Cardiac septum (tissue), 1 donor: ENCODE measurements around the gene CCDC110. TPM values are rescaled to one million over a fixed set of nuclear protein-coding genes. Genes with fewer than 3 reads are reported as not detected.

Experiments
- DNase-seq: peaks from one replicate; pipeline ENCODE4 v3.0.0-alpha.2; 2020; ENCODE audit warnings: low spot score
- intact Hi-C: fragments of 100-400 bp; cut with DNase I; formaldehyde crosslinking; loops from one replicate; pipeline ENCODE4 v1.14.0; 2022
- total RNA-seq: library from RNA; stranded (reverse); fragmentation: NEBNext Ultra II Directional; extraction: Animal tissue kit (Norgen Biotek cat#: 25700); gene quantifications from one replicate; pipeline ENCODE4 v1.2.1, GENCODE V29; 2021
- donor health status: DM: no; HTN: no; CAD: no.

Gene CCDC110
- total RNA-seq, 1 donor from 2014 or later: 0.67 TPM

- intact Hi-C loops: no loop called here
- no peak for DNase-seq
Measured at GRCh38 chr4:185479507-185479971, 8.0 kb upstream of the CCDC110 start.

GRCh38 chr4:185473247-185473646 is 1.7 kb upstream of the CCDC110 start:
- DNase-seq: no peak
- intact Hi-C loops: loop anchor here (5.0 kb wide), 3 partner anchors 39 to 271 kb away; partner anchors contain the start of genes CFAP97 and PDLIM3

- DNase-seq: no peak
- intact Hi-C loops: loop anchor here (5.0 kb wide), 3 partner anchors 40 to 270 kb away; partner anchors contain the start of genes CFAP97 and PDLIM3
Measured at GRCh38 chr4:185472103-185472542, 590 bp upstream of the CCDC110 start.

- no peak for DNase-seq
- intact Hi-C loops: loop anchor here (2.0 to 5.0 kb wide), 4 partner anchors 42 to 268 kb away; partner anchors contain the start of genes CFAP97 and PDLIM3
Measured at GRCh38 chr4:185470501-185471195, 885 bp downstream of the CCDC110 start.

- intact Hi-C loops: loop anchor here (2.0 to 5.0 kb wide), 5 partner anchors 42 to 267 kb away; partner anchors contain the start of genes CFAP97, PDLIM3 and UFSP2
- no peak for DNase-seq
Measured at GRCh38 chr4:185469580-185470154, 1.9 kb downstream of the CCDC110 start.

- intact Hi-C loops: loop anchor here (5.0 kb wide), 1 partner anchor 42 kb away; the partner anchor contains the start of gene UFSP2
- DNase-seq: no peak
Measured at GRCh38 chr4:185468999-185469398, 2.5 kb downstream of the CCDC110 start.

GRCh38 chr4:185467991-185468390 is 3.5 kb downstream of the CCDC110 start:
- intact Hi-C loops: loop anchor here (5.0 kb wide), 1 partner anchor 41 kb away; the partner anchor contains the start of gene UFSP2
- no peak for DNase-seq

- no peak for DNase-seq
- intact Hi-C loops: loop anchor here (5.0 kb wide), 1 partner anchor 40 kb away; the partner anchor contains the start of gene UFSP2
Measured at GRCh38 chr4:185467101-185467500, 4.4 kb downstream of the CCDC110 start.

GRCh38 chr4:185465707-185466106 is 5.8 kb downstream of the CCDC110 start:
- DNase-seq: no peak
- intact Hi-C loops: loop anchor here (5.0 kb wide), 1 partner anchor 38 kb away; the partner anchor contains the start of gene UFSP2

- intact Hi-C loops: loop anchor here (5.0 kb wide), 1 partner anchor 38 kb away; the partner anchor contains the start of gene UFSP2
- DNase-seq: no peak
Measured at GRCh38 chr4:185464887-185465286, 6.6 kb downstream of the CCDC110 start.

GRCh38 chr4:185464183-185464582 is 7.3 kb downstream of the CCDC110 start:
- intact Hi-C loops: no loop called here
- DNase-seq: no peak

- intact Hi-C loops: no loop called here
- DNase-seq: no peak
Measured at GRCh38 chr4:185463541-185463940, 8.0 kb downstream of the CCDC110 start.

GRCh38 chr4:185461565-185461964 is 10.0 kb downstream of the CCDC110 start:
- intact Hi-C loops: no loop called here

GRCh38 chr4:185457136-185457535 is 14.4 kb downstream of the CCDC110 start:
- intact Hi-C loops: no loop called here
- no peak for DNase-seq

More at GRCh38 chr4:185461565-185461964, 10.0 kb downstream of the CCDC110 start:
- DNase-seq: no peak

GRCh38 chr4:185456131-185456530 is 15.4 kb downstream of the CCDC110 start:
- no peak for DNase-seq
- intact Hi-C loops: no loop called here

GRCh38 chr4:185445209-185445608 is 26.3 kb downstream of the CCDC110 start:
- intact Hi-C loops: no loop called here
- no peak for DNase-seq

GRCh38 chr4:185441479-185441878 is 30.1 kb downstream of the CCDC110 start:
- intact Hi-C loops: no loop called here
- DNase-seq: no peak

- no peak for DNase-seq
- intact Hi-C loops: no loop called here
Measured at GRCh38 chr4:185437809-185438208, 33.7 kb downstream of the CCDC110 start.

- DNase-seq: no peak
- intact Hi-C loops: no loop called here
Measured at GRCh38 chr4:185435466-185435865, 36.1 kb downstream of the CCDC110 start.

GRCh38 chr4:185429660-185430059 is 41.9 kb downstream of the CCDC110 start:
- no peak for DNase-seq
- intact Hi-C loops: loop anchor here (5.0 kb wide), 1 partner anchor 38 kb away; no protein-coding TSS in a partner anchor
